Endothelial cell of umbilical vein (primary cell): ENCODE results near the gene ACHE. TPM values are rescaled to one million over a fixed set of nuclear protein-coding genes. Genes with fewer than 3 reads are reported as not detected.

Experiments used
- BruUV-seq: library from RNA; stranded (reverse); fragments of 400-500 nt; replicated peaks from 2 replicates; lab custom pipeline; 2021; lab: Mats Ljungman, UMichigan
- CTCF ChIA-PET: fragments of 300-600, 350-600 bp; sonication (Branson Sonifier 250); formaldehyde crosslinking; loops from one replicate; lab custom pipeline; 2021; ENCODE audit warnings: antibody characterized with exemption, inconsistent platforms; lab: Charles Lee
- POLR2A ChIA-PET: fragments of 300-600, 350-600 bp; sonication (Branson Sonifier 250); formaldehyde crosslinking; loops from one replicate; lab custom pipeline; 2021; ENCODE audit warnings: antibody characterized with exemption, inconsistent platforms; lab: Charles Lee
- DNase-seq: peaks from one replicate; pipeline ENCODE4 v3.0.0-alpha.2; 2011; ENCODE audit warnings: low read depth, low spot score
- FAIRE-seq: peaks from 2 replicates; lab custom pipeline; 2011; peaks lifted over from hg19 to GRCh38; lab: Jason Lieb, UNC
- H2AFZ ChIP-seq: 2 replicates; pipeline ENCODE4 v1.6.0; 2012; ENCODE audit warnings: low read depth, low read length, control low read depth, inconsistent platforms
- H3K27ac ChIP-seq: 2 replicates; pipeline ENCODE4 v1.5.1; 2011; ENCODE audit warnings: low read depth, mild to moderate bottlenecking, control low read depth, low read length, moderate library complexity; ENCODE audit not compliant: insufficient read depth
- H3K27me3 ChIP-seq, 2 experiments: 2 replicates each; pipeline versions ENCODE4 v1.6.0 to v1.6.1; 2011; ENCODE audit warnings: low read length in 2 of 2, mixed read lengths in 1 of 2; ENCODE audit not compliant: control insufficient read depth in 2 of 2, insufficient read depth in 2 of 2
- H3K36me3 ChIP-seq, 2 experiments: 2 replicates in 1 of 2; 3 replicates in 1 of 2; pipeline ENCODE4 v1.5.1; 2011; ENCODE audit warnings: low read length in 2 of 2, mild to moderate bottlenecking in 1 of 2, moderate library complexity in 1 of 2; ENCODE audit not compliant: control insufficient read depth in 2 of 2, insufficient read depth in 2 of 2; ENCODE audit errors: extremely low read depth in 1 of 2
- H3K4me1 ChIP-seq: 3 replicates; pipeline ENCODE4 v1.5.1; 2011; ENCODE audit warnings: mild to moderate bottlenecking, low read length; ENCODE audit not compliant: control insufficient read depth, insufficient read depth; ENCODE audit errors: extremely low read depth
- H3K4me2 ChIP-seq: 2 replicates; pipeline ENCODE4 v1.6.1; 2011; ENCODE audit warnings: low read length, control low read depth, mixed read lengths; ENCODE audit not compliant: insufficient read depth
- H3K4me3 ChIP-seq, 3 experiments: fragments of 200-600 bp in 1 of 3; sonication (generic), shearing (Covaris generic) in 1 of 3; replicated peaks in 1 of 3; 2 replicates each; pipeline ENCODE4 v1.5.1; 2011 to 2016; ENCODE audit warnings: control low read depth in 3 of 3, low read length in 3 of 3, mild to moderate bottlenecking in 2 of 3, inconsistent platforms in 1 of 3, low read depth in 1 of 3, moderate library complexity in 1 of 3; ENCODE audit not compliant: insufficient read depth in 1 of 3
- H3K79me2 ChIP-seq: 2 replicates; pipeline ENCODE4 v1.6.0; 2012; ENCODE audit warnings: low read length, inconsistent platforms; ENCODE audit not compliant: control insufficient read depth, insufficient read depth
- H3K9ac ChIP-seq: replicated peaks from 2 replicates; pipeline ENCODE3; 2011; ENCODE audit warnings: low read length, control low read depth; ENCODE audit not compliant: insufficient read depth; ENCODE audit errors: extremely low read depth
- H3K9me1 ChIP-seq: replicated peaks from 3 replicates; pipeline ENCODE4 v1.6.0; 2011; ENCODE audit warnings: mild to moderate bottlenecking, low read length; ENCODE audit not compliant: control insufficient read depth, insufficient read depth; ENCODE audit errors: extremely low read depth
- H3K9me3 ChIP-seq: replicated peaks from 2 replicates; pipeline ENCODE4 v1.5.1; 2012; ENCODE audit warnings: low read length, inconsistent platforms; ENCODE audit not compliant: control insufficient read depth, insufficient read depth
- H4K20me1 ChIP-seq: replicated peaks from 2 replicates; pipeline ENCODE3; 2011; ENCODE audit warnings: mild to moderate bottlenecking, low read length; ENCODE audit not compliant: control insufficient read depth, insufficient read depth; ENCODE audit errors: extremely low read depth
- CTCF ChIP-seq, 2 donors: IDR thresholded peaks; 1 replicate in 1 of 2; 2 replicates in 1 of 2; pipeline ENCODE4 v1.5.1; 2011; ENCODE audit warnings: low read length in 2 of 2, mild to moderate bottlenecking in 2 of 2, moderate library complexity in 2 of 2, control low read depth in 1 of 2, inconsistent platforms in 1 of 2, low read depth in 1 of 2; ENCODE audit not compliant: insufficient read depth in 1 of 2; ENCODE audit errors: extremely low read depth in 1 of 2
- EZH2 ChIP-seq: IDR thresholded peaks from 2 replicates; pipeline ENCODE4 v1.6.1; 2012; ENCODE audit warnings: borderline replicate concordance, low read depth, mild to moderate bottlenecking, moderate library complexity, low read length, inconsistent platforms; ENCODE audit not compliant: severe bottlenecking
- MAX ChIP-seq: IDR thresholded peaks from 2 replicates; pipeline ENCODE4 v1.6.1; 2011; ENCODE audit not compliant: insufficient read depth, insufficient read length
- dilution Hi-C: fragments of 300-500 bp; cut with MboI; formaldehyde crosslinking; loops from one replicate; pipeline ENCODE4 v1.15.0; 2019; ENCODE audit warnings: low sequenced_read_pairs; ENCODE audit not compliant: extremely low pct_ligation_motif_present
- intact Hi-C: fragments of 100-400 bp; cut with micrococcal nuclease; formaldehyde crosslinking; loops from one replicate; pipeline ENCODE4 v1.10.0; 2022
- polyA plus RNA-seq, 4 experiments: library from polyadenylated mRNA; depleted of rRNA in 3 of 4; stranded (reverse) in 3 of 4; unstranded in 1 of 4; fragments of >200 nt; gene quantifications; 2 replicates each; pipeline versions ENCODE4 v1.2.1 to v1.2.3, GENCODE V29; 2011 to 2012; ENCODE audit warnings: missing spikeins in 1 of 4
- total RNA-seq: library from RNA; stranded (reverse); gene quantifications from 2 replicates; pipeline ENCODE4 v1.2.3, GENCODE V29; 2021

Gene ACHE
- total and polyA plus RNA-seq, 2 donors (not counting 3 experiments of a cell fraction or from before 2014, with no cell fraction given) = 0.18 to 0.28 TPM

GRCh38 chr7:100896732-100897608, 1.3 kb upstream of the ACHE start:
- no peaks in the 10 kb centered on the region for H3K9me1 ChIP-seq
- no TSS peak for BruUV-seq
- H3K9me3 ChIP-seq = no peaks in the 10 kb centered on the region
- no peak overlapping the region for H3K9ac ChIP-seq
- no peaks in the 10 kb centered on the region for H3K79me2 ChIP-seq
- FAIRE-seq (no peak), DNase-seq (no peak)
- peaks cover 5% of the 10 kb centered on the region for H3K4me1 ChIP-seq
- no peak overlapping the region for H3K27ac ChIP-seq
- no peak overlapping the region for H3K4me3 ChIP-seq
- intact Hi-C loops (loop anchor here (1.0 to 10.0 kb wide), 3 partner anchors 162 to 398 kb away; partner anchors contain the start of gene VGF), dilution Hi-C loops (no loop called here)
- ChIA-PET CTCF (interaction anchor here (1.8 to 3.0 kb wide), 3 partner anchors 162 to 295 kb away, joined by 4 to 57 read pairs (median 16); no protein-coding TSS in a partner anchor), POLR2A (no interaction called here)
- no peak for TF ChIP-seq MAX
- peak; percentile 71 to 88 for TF ChIP-seq CTCF (IDR thresholded peaks at IDR 0.05; ENCODE audit: extremely low read depth in 1 of 2, insufficient read depth in 1 of 2, low read depth in 1 of 2, low read length in 2 of 2)
- TF ChIP-seq EZH2 = peak; percentile 54
- no peak overlapping the region for H3K4me2 ChIP-seq
- no peak overlapping the region for H2AFZ ChIP-seq
- H4K20me1 ChIP-seq = no peaks in the 10 kb centered on the region
- peaks cover 9 to 19% of the 10 kb centered on the region in 2 experiments for H3K27me3 ChIP-seq
- H3K36me3 ChIP-seq = no peaks in the 10 kb centered on the region
